Measurements from ENCODE around the gene MACROD2. TPM values are rescaled to one million over a fixed set of nuclear protein-coding genes. Genes with fewer than 3 reads are reported as not detected.
A peak's percentile ranks its signal among the peaks of the same experiment; 100 is the strongest.

MACROD2 gene
- polyA plus RNA-seq, 1 donor (not counting 4 experiments of a cell fraction or from before 2014, with no cell fraction given), result 0.71 TPM

GRCh38 chr20:14848806-14849205, 853.5 kb downstream of the MACROD2 start:
- Histone ChIP-seq H3K4me1 (ENCODE audit: control insufficient read depth, extremely low read depth, insufficient read depth, low read length) (peaks cover 18% of the 10 kb centered on the region), H3K27ac (ENCODE audit: control insufficient read depth, insufficient read depth, low read length) (no peak overlapping the region), H3K9me3 (ENCODE audit: control insufficient read depth, low read depth, low read length) (no peaks in the 10 kb centered on the region), H3K9ac (ENCODE audit: control insufficient read depth, extremely low read depth, insufficient read depth, low read length) (no peak overlapping the region), H3K9me1 (ENCODE audit: control insufficient read depth, extremely low read depth, insufficient read depth, low read length) (no peaks in the 10 kb centered on the region), H2AFZ (ENCODE audit: control insufficient read depth, low read length) (no peak overlapping the region), H3K27me3 (ENCODE audit: control insufficient read depth, extremely low read depth, insufficient read depth, low read length) (no peaks in the 10 kb centered on the region), H3K4me2 (ENCODE audit: control insufficient read depth, extremely low read depth, insufficient read depth, low read depth, low read length) (no peak overlapping the region), H3K4me3 (ENCODE audit: control insufficient read depth in 2 of 3, extremely low read depth in 1 of 3, insufficient read depth in 2 of 3, low read depth in 1 of 3, low read length in 3 of 3) (no peak overlapping the region), H3K79me2 (ENCODE audit: control insufficient read depth, insufficient read depth, low read length) (no peaks in the 10 kb centered on the region), H4K20me1 (ENCODE audit: control insufficient read depth, extremely low read depth, insufficient read depth, low read length) (no peaks in the 10 kb centered on the region), H3K36me3 (ENCODE audit: control insufficient read depth in 2 of 2, extremely low read depth in 1 of 2, insufficient read depth in 2 of 2, low read length in 2 of 2) (no peaks in the 10 kb centered on the region)
- dilution Hi-C loops (cut with MboI; ENCODE audit: extremely low pct_ligation_motif_present, low sequenced_read_pairs), result no loop called here
- peak; percentile 13 for FAIRE-seq
- DNase-seq (ENCODE audit: low read depth, low spot score), result no peak
- no peak for TF ChIP-seq EZH2 (IDR thresholded peaks at IDR 0.05; ENCODE audit: low read length)
- TF ChIP-seq, protein P1, sequence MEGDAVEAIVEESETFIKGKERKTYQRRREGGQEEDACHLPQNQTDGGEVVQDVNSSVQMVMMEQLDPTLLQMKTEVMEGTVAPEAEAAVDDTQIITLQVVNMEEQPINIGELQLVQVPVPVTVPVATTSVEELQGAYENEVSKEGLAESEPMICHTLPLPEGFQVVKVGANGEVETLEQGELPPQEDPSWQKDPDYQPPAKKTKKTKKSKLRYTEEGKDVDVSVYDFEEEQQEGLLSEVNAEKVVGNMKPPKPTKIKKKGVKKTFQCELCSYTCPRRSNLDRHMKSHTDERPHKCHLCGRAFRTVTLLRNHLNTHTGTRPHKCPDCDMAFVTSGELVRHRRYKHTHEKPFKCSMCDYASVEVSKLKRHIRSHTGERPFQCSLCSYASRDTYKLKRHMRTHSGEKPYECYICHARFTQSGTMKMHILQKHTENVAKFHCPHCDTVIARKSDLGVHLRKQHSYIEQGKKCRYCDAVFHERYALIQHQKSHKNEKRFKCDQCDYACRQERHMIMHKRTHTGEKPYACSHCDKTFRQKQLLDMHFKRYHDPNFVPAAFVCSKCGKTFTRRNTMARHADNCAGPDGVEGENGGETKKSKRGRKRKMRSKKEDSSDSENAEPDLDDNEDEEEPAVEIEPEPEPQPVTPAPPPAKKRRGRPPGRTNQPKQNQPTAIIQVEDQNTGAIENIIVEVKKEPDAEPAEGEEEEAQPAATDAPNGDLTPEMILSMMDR (optimal IDR thresholded peaks at IDR 0.05 in 1 of 3, IDR thresholded peaks at IDR 0.05 in 1 of 3, conservative IDR thresholded peaks at IDR 0.05 in 1 of 3; ENCODE audit: extremely low read depth in 1 of 3, insufficient read depth in 2 of 3, low read length in 3 of 3), result no peak

DNA sequence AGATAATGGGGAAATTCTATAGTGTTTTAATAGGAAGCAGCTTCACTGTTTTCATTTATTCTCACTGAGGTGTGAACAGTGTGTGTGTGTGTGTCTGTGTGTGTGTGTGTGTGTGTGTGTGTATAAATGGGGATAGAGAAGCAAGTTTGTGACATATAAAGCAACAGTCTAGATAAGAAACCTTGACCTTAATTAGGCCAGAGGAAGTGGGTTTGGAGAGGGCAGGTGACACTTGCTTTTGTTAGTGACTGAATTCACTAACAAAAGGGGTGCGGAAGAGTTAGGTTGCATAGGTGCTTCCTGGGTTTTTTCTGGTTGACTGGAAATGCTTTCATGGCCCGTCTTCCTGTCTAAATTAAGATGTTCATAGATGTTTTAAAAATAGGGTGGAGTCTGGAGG, 857.8 kb downstream of the MACROD2 start:
- FAIRE-seq, result no peak
- Histone ChIP-seq H3K36me3 (ENCODE audit: control insufficient read depth in 2 of 2, extremely low read depth in 1 of 2, insufficient read depth in 2 of 2, low read length in 2 of 2) (no peaks in the 10 kb centered on the region), H3K4me1 (ENCODE audit: control insufficient read depth, extremely low read depth, insufficient read depth, low read length) (peaks cover 3% of the 10 kb centered on the region), H2AFZ (ENCODE audit: control insufficient read depth, low read length) (no peak overlapping the region), H3K4me2 (ENCODE audit: control insufficient read depth, extremely low read depth, insufficient read depth, low read depth, low read length) (no peak overlapping the region), H3K4me3 (ENCODE audit: control insufficient read depth in 2 of 3, extremely low read depth in 1 of 3, insufficient read depth in 2 of 3, low read depth in 1 of 3, low read length in 3 of 3) (no peak overlapping the region), H4K20me1 (ENCODE audit: control insufficient read depth, extremely low read depth, insufficient read depth, low read length) (no peaks in the 10 kb centered on the region), H3K9me3 (ENCODE audit: control insufficient read depth, low read depth, low read length) (no peaks in the 10 kb centered on the region), H3K79me2 (ENCODE audit: control insufficient read depth, insufficient read depth, low read length) (no peaks in the 10 kb centered on the region), H3K27ac (ENCODE audit: control insufficient read depth, insufficient read depth, low read length) (no peak overlapping the region), H3K27me3 (ENCODE audit: control insufficient read depth, extremely low read depth, insufficient read depth, low read length) (no peaks in the 10 kb centered on the region), H3K9ac (ENCODE audit: control insufficient read depth, extremely low read depth, insufficient read depth, low read length) (no peak overlapping the region), H3K9me1 (ENCODE audit: control insufficient read depth, extremely low read depth, insufficient read depth, low read length) (no peaks in the 10 kb centered on the region)
- dilution Hi-C loops (cut with MboI; ENCODE audit: extremely low pct_ligation_motif_present, low sequenced_read_pairs), result no loop called here
- TF ChIP-seq, protein P1 (optimal IDR thresholded peaks at IDR 0.05 in 1 of 3, IDR thresholded peaks at IDR 0.05 in 1 of 3, conservative IDR thresholded peaks at IDR 0.05 in 1 of 3; ENCODE audit: extremely low read depth in 1 of 3, insufficient read depth in 2 of 3, low read length in 3 of 3), result no peak
- TF ChIP-seq EZH2 (IDR thresholded peaks at IDR 0.05; ENCODE audit: low read length), result no peak
- no peak for DNase-seq (ENCODE audit: low read depth, low spot score)
